Mesendoderm (in vitro differentiated cells): Measurements from ENCODE around the gene SEL1L.

Experiments
- DNase-seq: peaks from one replicate; pipeline ENCODE4 v3.0.0; 2013
- H2AK5ac ChIP-seq: 2 replicates; pipeline ENCODE4 v1.6.1; 2013; ENCODE audit warnings: low read length, inconsistent platforms
- H2BK120ac ChIP-seq: 2 replicates; pipeline ENCODE4 v1.6.1; 2013; ENCODE audit warnings: low read depth, mild to moderate bottlenecking, low read length, moderate library complexity, mixed read lengths
- H2BK15ac ChIP-seq: replicated peaks from 2 replicates; pipeline ENCODE4 v1.6.1; 2013; ENCODE audit warnings: low read depth, mild to moderate bottlenecking, moderate library complexity
- H2BK5ac ChIP-seq: 2 replicates; pipeline ENCODE4 v1.6.1; 2013; ENCODE audit warnings: low read length, inconsistent platforms
- H3K18ac ChIP-seq: 2 replicates; pipeline ENCODE4 v1.6.1; 2013; ENCODE audit warnings: mild to moderate bottlenecking, low read length, mixed read lengths
- H3K23ac ChIP-seq: one replicate; pipeline ENCODE4 v1.6.1; 2013; ENCODE audit warnings: low read length
- H3K27ac ChIP-seq: 2 replicates; pipeline ENCODE4 v1.5.1; 2013; ENCODE audit warnings: low read depth, mild to moderate bottlenecking, inconsistent platforms, low read length, moderate library complexity
- H3K27me3 ChIP-seq: 2 replicates; pipeline ENCODE4 v1.6.1; 2013; ENCODE audit warnings: low read length, control low read depth, mild to moderate bottlenecking, inconsistent platforms; ENCODE audit not compliant: insufficient read depth, poor library complexity
- H3K36me3 ChIP-seq: 2 replicates; pipeline ENCODE4 v1.6.1; 2013; ENCODE audit warnings: low read length, inconsistent platforms; ENCODE audit not compliant: control insufficient read depth, insufficient read depth
- H3K4ac ChIP-seq: one replicate; pipeline ENCODE4 v1.6.1; 2013; ENCODE audit warnings: low read depth, mild to moderate bottlenecking, low read length, moderate library complexity
- H3K4me1 ChIP-seq: 2 replicates; pipeline ENCODE4 v1.6.1; 2013; ENCODE audit warnings: low read depth, low read length, inconsistent platforms; ENCODE audit not compliant: control insufficient read depth
- H3K4me2 ChIP-seq: 2 replicates; pipeline ENCODE4 v1.6.1; 2013; ENCODE audit warnings: low read length
- H3K4me3 ChIP-seq: 2 replicates; pipeline ENCODE4 v1.5.1; 2013; ENCODE audit warnings: mild to moderate bottlenecking, low read length
- H3K56ac ChIP-seq: one replicate; pipeline ENCODE4 v1.6.1; 2013; ENCODE audit warnings: low read length
- H3K79me1 ChIP-seq: 2 replicates; pipeline ENCODE4 v1.6.1; 2013; ENCODE audit warnings: low read length, inconsistent platforms
- H3K79me2 ChIP-seq: 2 replicates; pipeline ENCODE4 v1.6.1; 2013; ENCODE audit warnings: mild to moderate bottlenecking, low read length; ENCODE audit not compliant: control insufficient read depth, insufficient read depth
- H3K9ac ChIP-seq: 2 replicates; pipeline ENCODE4 v1.6.1; 2013; ENCODE audit warnings: low read length, inconsistent platforms
- H4K5ac ChIP-seq: one replicate; pipeline ENCODE4 v1.6.1; 2013; ENCODE audit warnings: low read length
- H4K8ac ChIP-seq: one replicate; pipeline ENCODE4 v1.6.1; 2013; ENCODE audit warnings: low read depth, mild to moderate bottlenecking, control low read depth, low read length, moderate library complexity
- WGBS: extraction: QIAGEN DNeasy Blood & Tissue Kit; methylation state at CpG from one replicate; pipeline ENCODE4 v1.1.7; 2013; ENCODE audit warnings: low lambda C conversion rate, missing lambda C conversion rate; ENCODE audit not compliant: insufficient coverage; ENCODE audit errors: extremely low coverage; 5-methylcytosine and 5-hydroxymethylcytosine counted together

SEL1L gene

GRCh38 chr14:81525129-81525528 is 8.5 kb downstream of the SEL1L start:
- Histone ChIP-seq H3K27me3 (no peaks in the 10 kb centered on the region), H3K56ac (no peak overlapping the region), H3K4ac (no peak overlapping the region), H2BK120ac (no peak overlapping the region), H3K4me1 (peaks cover 2% of the 10 kb centered on the region), H3K27ac (no peak overlapping the region), H3K79me2 (no peaks in the 10 kb centered on the region), H3K18ac (peak overlapping the region; percentile 39), H2BK15ac (no peak overlapping the region), H3K4me3 (no peak overlapping the region), H3K23ac (no peak overlapping the region), H3K9ac (no peak overlapping the region), H2BK5ac (no peak overlapping the region), H3K79me1 (peaks cover 2% of the 10 kb centered on the region), H3K36me3 (no peaks in the 10 kb centered on the region), H3K4me2 (no peak overlapping the region), H4K5ac (no peak overlapping the region), H4K8ac (no peak overlapping the region), H2AK5ac (no peak overlapping the region)
- WGBS: no CpG with 5 or more reads among the region's 1 CpG
- DNase-seq: no peak

GRCh38 chr14:81523616-81524015 is 10.0 kb downstream of the SEL1L start:
- Histone ChIP-seq H3K79me1 (no peaks in the 10 kb centered on the region), H2BK120ac (no peak overlapping the region), H3K4me1 (peaks cover 13% of the 10 kb centered on the region), H3K27ac (peak overlapping the region; percentile 79), H3K27me3 (no peaks in the 10 kb centered on the region), H4K5ac (no peak overlapping the region), H3K36me3 (no peaks in the 10 kb centered on the region), H2AK5ac (no peak overlapping the region), H3K79me2 (no peaks in the 10 kb centered on the region), H4K8ac (no peak overlapping the region), H3K56ac (peak overlapping the region; percentile 89), H2BK15ac (no peak overlapping the region), H3K18ac (no peak overlapping the region), H3K4me3 (no peak overlapping the region), H2BK5ac (no peak overlapping the region), H3K9ac (no peak overlapping the region), H3K23ac (no peak overlapping the region), H3K4ac (no peak overlapping the region), H3K4me2 (no peak overlapping the region)
- WGBS: no CpG with 5 or more reads among the region's 2 CpGs
- DNase-seq: peak; percentile 96

- Histone ChIP-seq H3K4me3 (no peak overlapping the region), H2BK120ac (no peak overlapping the region), H3K27me3 (no peaks in the 10 kb centered on the region), H3K27ac (peak overlapping the region; percentile 79), H3K36me3 (no peaks in the 10 kb centered on the region), H3K79me1 (no peaks in the 10 kb centered on the region), H3K4ac (peak overlapping the region; percentile 78), H3K9ac (peak overlapping the region; percentile 52), H3K18ac (peak overlapping the region; percentile 68), H4K5ac (no peak overlapping the region), H2AK5ac (no peak overlapping the region), H3K23ac (no peak overlapping the region), H3K4me2 (peak overlapping the region; percentile 69), H3K4me1 (peaks cover 13% of the 10 kb centered on the region), H4K8ac (no peak overlapping the region), H2BK15ac (no peak overlapping the region), H2BK5ac (peak overlapping the region; percentile 99), H3K56ac (peak overlapping the region; percentile 89), H3K79me2 (no peaks in the 10 kb centered on the region)
- WGBS: no CpG with 5 or more reads among the region's 4 CpGs
- peak; percentile 92 for DNase-seq
These were observed 10.6 kb downstream of the SEL1L start for GRCh38 chr14:81523016-81523415.

- Histone ChIP-seq H4K8ac (no peak overlapping the region), H2AK5ac (no peak overlapping the region), H3K56ac (no peak overlapping the region), H3K27ac (no peak overlapping the region), H4K5ac (no peak overlapping the region), H3K4me1 (peaks cover 18% of the 10 kb centered on the region), H2BK5ac (no peak overlapping the region), H3K79me2 (no peaks in the 10 kb centered on the region), H3K4me2 (no peak overlapping the region), H2BK15ac (no peak overlapping the region), H3K36me3 (no peaks in the 10 kb centered on the region), H3K79me1 (peaks cover 1% of the 10 kb centered on the region), H3K4me3 (no peak overlapping the region), H3K18ac (no peak overlapping the region), H3K23ac (no peak overlapping the region), H3K4ac (no peak overlapping the region), H3K27me3 (no peaks in the 10 kb centered on the region), H3K9ac (no peak overlapping the region), H2BK120ac (no peak overlapping the region)
- WGBS: no CpG with 5 or more reads among the region's 4 CpGs
- DNase-seq: no peak
These were observed 12.3 kb downstream of the SEL1L start for GRCh38 chr14:81521356-81521755.

GRCh38 chr14:81519200-81520011 is 14.2 kb downstream of the SEL1L start:
- no peak overlapping the region for H4K5ac ChIP-seq
- no peak overlapping the region for H3K4me2 ChIP-seq
- no peaks in the 10 kb centered on the region for H3K79me2 ChIP-seq
- H3K23ac ChIP-seq: no peak overlapping the region
- peak overlapping the region; percentile 47 for H3K56ac ChIP-seq
- no CpG with 5 or more reads among the region's 3 CpGs for WGBS
- H3K4ac ChIP-seq: peak overlapping the region; percentile 16
- H3K9ac ChIP-seq: peak overlapping the region; percentile 47
- peak overlapping the region; percentile 2 for H3K18ac ChIP-seq
- H3K79me1 ChIP-seq: peaks cover 1% of the 10 kb centered on the region
- H2AK5ac ChIP-seq: peak overlapping the region; percentile 61
- no peak overlapping the region for H4K8ac ChIP-seq
- no peaks in the 10 kb centered on the region for H3K27me3 ChIP-seq
- peak overlapping the region; percentile 57 for H3K27ac ChIP-seq
- no peak overlapping the region for H2BK15ac ChIP-seq
- peak overlapping the region; percentile 17 for H2BK120ac ChIP-seq
- peak overlapping the region; percentile 61 for H2BK5ac ChIP-seq
- peaks cover 18% of the 10 kb centered on the region for H3K4me1 ChIP-seq
- no peaks in the 10 kb centered on the region for H3K36me3 ChIP-seq
- no peak overlapping the region for H3K4me3 ChIP-seq
- peak; percentile 42 for DNase-seq
